ENCODE results near the gene TMPRSS9. TPM values are rescaled to one million over a fixed set of nuclear protein-coding genes. Genes with fewer than 3 reads are reported as not detected.
A peak's percentile ranks its signal among the peaks of the same experiment; 100 is the strongest.

TMPRSS9 gene
- total and polyA plus RNA-seq, 2 of the 13 experiments (the other 11 are each of a cell fraction or from before 2014, with no cell fraction given): 2.5 to 5.2 TPM

DNA sequence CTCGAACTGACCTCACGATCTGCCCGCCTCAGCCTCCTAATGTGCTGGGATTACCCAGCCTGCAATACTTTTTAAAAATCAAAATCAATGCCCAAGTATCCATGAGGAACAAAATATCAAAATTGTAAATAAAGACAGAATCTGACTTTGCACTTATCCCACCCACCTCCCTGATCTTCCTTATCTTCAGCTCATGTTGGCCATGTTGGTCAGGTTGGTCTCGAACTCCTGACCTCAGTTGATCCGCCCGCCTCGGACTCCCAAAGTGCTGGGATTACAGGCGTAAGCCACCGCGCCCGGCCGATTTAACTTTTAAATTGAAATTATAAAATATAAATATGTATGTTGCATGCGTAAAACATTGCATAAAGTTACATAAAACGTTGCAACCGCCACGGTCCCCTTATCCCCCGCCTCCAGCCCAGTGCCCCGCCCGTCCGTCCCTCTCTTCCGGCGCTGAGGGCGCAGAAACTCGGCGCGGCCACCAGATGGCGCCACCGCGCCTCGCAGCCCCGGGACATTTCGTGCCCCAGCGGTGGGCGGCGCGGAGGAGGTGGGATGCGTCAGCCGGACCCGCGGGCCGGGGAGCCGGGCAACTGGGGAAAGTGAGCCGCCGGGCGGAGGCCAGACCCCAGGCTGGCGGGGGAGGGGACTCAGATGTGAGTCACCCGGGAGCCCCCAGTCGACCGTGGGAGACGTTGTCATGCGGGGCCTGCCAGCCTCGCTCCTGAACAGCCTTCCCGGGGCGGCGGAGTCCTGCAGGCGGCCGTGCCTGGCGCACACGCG is 114.4 kb downstream of the TMPRSS9 start (continued):
- TF ChIP-seq, protein P1, sequence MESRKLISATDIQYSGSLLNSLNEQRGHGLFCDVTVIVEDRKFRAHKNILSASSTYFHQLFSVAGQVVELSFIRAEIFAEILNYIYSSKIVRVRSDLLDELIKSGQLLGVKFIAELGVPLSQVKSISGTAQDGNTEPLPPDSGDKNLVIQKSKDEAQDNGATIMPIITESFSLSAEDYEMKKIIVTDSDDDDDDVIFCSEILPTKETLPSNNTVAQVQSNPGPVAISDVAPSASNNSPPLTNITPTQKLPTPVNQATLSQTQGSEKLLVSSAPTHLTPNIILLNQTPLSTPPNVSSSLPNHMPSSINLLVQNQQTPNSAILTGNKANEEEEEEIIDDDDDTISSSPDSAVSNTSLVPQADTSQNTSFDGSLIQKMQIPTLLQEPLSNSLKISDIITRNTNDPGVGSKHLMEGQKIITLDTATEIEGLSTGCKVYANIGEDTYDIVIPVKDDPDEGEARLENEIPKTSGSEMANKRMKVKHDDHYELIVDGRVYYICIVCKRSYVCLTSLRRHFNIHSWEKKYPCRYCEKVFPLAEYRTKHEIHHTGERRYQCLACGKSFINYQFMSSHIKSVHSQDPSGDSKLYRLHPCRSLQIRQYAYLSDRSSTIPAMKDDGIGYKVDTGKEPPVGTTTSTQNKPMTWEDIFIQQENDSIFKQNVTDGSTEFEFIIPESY (CRISPR knock-in tag; IDR thresholded peaks at IDR 0.05): peak; percentile 61; the same call in 1 of the 2 replicates
- peak; percentile 78 for TF ChIP-seq MED1 (CRISPR knock-in tag; IDR thresholded peaks at IDR 0.05)
- peak; percentile 79 for TF ChIP-seq TBX2 (CRISPR knock-in tag; IDR thresholded peaks at IDR 0.05; ENCODE audit: borderline replicate concordance)
- TF ChIP-seq ZNF598 (CRISPR knock-in tag; IDR thresholded peaks at IDR 0.05; ENCODE audit: borderline replicate concordance): peak; percentile 33; the same call in 1 of the 2 replicates
- TF ChIP-seq, protein P2, sequence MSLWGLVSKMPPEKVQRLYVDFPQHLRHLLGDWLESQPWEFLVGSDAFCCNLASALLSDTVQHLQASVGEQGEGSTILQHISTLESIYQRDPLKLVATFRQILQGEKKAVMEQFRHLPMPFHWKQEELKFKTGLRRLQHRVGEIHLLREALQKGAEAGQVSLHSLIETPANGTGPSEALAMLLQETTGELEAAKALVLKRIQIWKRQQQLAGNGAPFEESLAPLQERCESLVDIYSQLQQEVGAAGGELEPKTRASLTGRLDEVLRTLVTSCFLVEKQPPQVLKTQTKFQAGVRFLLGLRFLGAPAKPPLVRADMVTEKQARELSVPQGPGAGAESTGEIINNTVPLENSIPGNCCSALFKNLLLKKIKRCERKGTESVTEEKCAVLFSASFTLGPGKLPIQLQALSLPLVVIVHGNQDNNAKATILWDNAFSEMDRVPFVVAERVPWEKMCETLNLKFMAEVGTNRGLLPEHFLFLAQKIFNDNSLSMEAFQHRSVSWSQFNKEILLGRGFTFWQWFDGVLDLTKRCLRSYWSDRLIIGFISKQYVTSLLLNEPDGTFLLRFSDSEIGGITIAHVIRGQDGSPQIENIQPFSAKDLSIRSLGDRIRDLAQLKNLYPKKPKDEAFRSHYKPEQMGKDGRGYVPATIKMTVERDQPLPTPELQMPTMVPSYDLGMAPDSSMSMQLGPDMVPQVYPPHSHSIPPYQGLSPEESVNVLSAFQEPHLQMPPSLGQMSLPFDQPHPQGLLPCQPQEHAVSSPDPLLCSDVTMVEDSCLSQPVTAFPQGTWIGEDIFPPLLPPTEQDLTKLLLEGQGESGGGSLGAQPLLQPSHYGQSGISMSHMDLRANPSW (CRISPR knock-in tag; IDR thresholded peaks at IDR 0.05; ENCODE audit: borderline replicate concordance): peak; percentile 81; the same call in 1 of the 2 replicates
- TF ChIP-seq ZNF510 (CRISPR knock-in tag; IDR thresholded peaks at IDR 0.05; ENCODE audit: low read depth): no peak
- no peak for TF ChIP-seq RORA (CRISPR knock-in tag; IDR thresholded peaks at IDR 0.05)
- TF ChIP-seq ZNF33A (CRISPR knock-in tag; IDR thresholded peaks at IDR 0.05; ENCODE audit: borderline replicate concordance): no peak
- TF ChIP-seq, protein P3, sequence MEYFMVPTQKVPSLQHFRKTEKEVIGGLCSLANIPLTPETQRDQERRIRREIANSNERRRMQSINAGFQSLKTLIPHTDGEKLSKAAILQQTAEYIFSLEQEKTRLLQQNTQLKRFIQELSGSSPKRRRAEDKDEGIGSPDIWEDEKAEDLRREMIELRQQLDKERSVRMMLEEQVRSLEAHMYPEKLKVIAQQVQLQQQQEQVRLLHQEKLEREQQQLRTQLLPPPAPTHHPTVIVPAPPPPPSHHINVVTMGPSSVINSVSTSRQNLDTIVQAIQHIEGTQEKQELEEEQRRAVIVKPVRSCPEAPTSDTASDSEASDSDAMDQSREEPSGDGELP (IDR thresholded peaks at IDR 0.05; ENCODE audit: borderline replicate concordance, low read depth): peak; percentile 33; the same call in 1 of the 2 replicates
- TF ChIP-seq RARA (CRISPR knock-in tag; IDR thresholded peaks at IDR 0.05): peak; percentile 69
- TF ChIP-seq SOX13 (IDR thresholded peaks at IDR 0.05): no peak
- peak in 1 of 2 experiments; percentile 54; a peak in 2 of 4 replicates for TF ChIP-seq SOX13 (CRISPR knock-in tag; conservative IDR thresholded peaks at IDR 0.05 in 1 of 2, IDR thresholded peaks at IDR 0.05 in 1 of 2)
- TF ChIP-seq, protein P4, sequence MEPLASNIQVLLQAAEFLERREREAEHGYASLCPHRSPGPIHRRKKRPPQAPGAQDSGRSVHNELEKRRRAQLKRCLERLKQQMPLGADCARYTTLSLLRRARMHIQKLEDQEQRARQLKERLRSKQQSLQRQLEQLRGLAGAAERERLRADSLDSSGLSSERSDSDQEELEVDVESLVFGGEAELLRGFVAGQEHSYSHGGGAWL (CRISPR knock-in tag; IDR thresholded peaks at IDR 0.05): peak; percentile 27; the same call in 1 of the 2 replicates
- peak; percentile 96 for TF ChIP-seq KDM3A (CRISPR knock-in tag; IDR thresholded peaks at IDR 0.05; ENCODE audit: low read depth)
- no peak for TF ChIP-seq ZNF205 (CRISPR knock-in tag; IDR thresholded peaks at IDR 0.05)
- no peak for TF ChIP-seq NONO (IDR thresholded peaks at IDR 0.05)
- peak; percentile 76; the same call in 1 of the 2 replicates for TF ChIP-seq NONO (CRISPR knock-in tag; conservative IDR thresholded peaks at IDR 0.05)
- TF ChIP-seq, protein P5, sequence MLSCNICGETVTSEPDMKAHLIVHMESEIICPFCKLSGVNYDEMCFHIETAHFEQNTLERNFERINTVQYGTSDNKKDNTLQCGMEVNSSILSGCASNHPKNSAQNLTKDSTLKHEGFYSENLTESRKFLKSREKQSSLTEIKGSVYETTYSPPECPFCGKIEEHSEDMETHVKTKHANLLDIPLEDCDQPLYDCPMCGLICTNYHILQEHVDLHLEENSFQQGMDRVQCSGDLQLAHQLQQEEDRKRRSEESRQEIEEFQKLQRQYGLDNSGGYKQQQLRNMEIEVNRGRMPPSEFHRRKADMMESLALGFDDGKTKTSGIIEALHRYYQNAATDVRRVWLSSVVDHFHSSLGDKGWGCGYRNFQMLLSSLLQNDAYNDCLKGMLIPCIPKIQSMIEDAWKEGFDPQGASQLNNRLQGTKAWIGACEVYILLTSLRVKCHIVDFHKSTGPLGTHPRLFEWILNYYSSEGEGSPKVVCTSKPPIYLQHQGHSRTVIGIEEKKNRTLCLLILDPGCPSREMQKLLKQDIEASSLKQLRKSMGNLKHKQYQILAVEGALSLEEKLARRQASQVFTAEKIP (CRISPR knock-in tag; IDR thresholded peaks at IDR 0.05; ENCODE audit: borderline replicate concordance): no peak
- TF ChIP-seq SOX5 (CRISPR knock-in tag; IDR thresholded peaks at IDR 0.05; ENCODE audit: borderline replicate concordance): 0 out of 2 replicates have a peak, but pooled peaks have one; percentile 22
- peak; percentile 89 for TF ChIP-seq GABPB1 (CRISPR knock-in tag; IDR thresholded peaks at IDR 0.05)
- peak; percentile 18; the same call in 1 of the 2 replicates for TF ChIP-seq MEIS1 (CRISPR knock-in tag; IDR thresholded peaks at IDR 0.05; ENCODE audit: borderline replicate concordance)
- TF ChIP-seq GATAD1 (CRISPR knock-in tag; IDR thresholded peaks at IDR 0.05): peak; percentile 78
